ENCODE measurements around the gene SCAMP5.
A peak's percentile ranks its signal among the peaks of the same experiment; 100 is the strongest.

SCAMP5 gene

GRCh38 chr15:75037685-75038084 is 42.3 kb downstream of the SCAMP5 start:
- no peaks in the 10 kb centered on the region for H3K27me3 ChIP-seq
- TF ChIP-seq CTCF (IDR thresholded peaks at IDR 0.05): no peak

GRCh38 chr15:75038231-75038630 is 42.9 kb downstream of the SCAMP5 start:
- intact Hi-C loops (cut with DNase I; ENCODE audit: low total_unique reads): no loop called here
- TF ChIP-seq CTCF (IDR thresholded peaks at IDR 0.05): no peak
- H3K27ac ChIP-seq: no peak overlapping the region

More at GRCh38 chr15:75037685-75038084, 42.3 kb downstream of the SCAMP5 start:
- Histone ChIP-seq H3K4me1 (peaks cover 0 to 26% (median 12%) of the 10 kb centered on the region in 4 donors), H3K36me3 (no peaks in the 10 kb centered on the region), H3K9me3 (no peaks in the 10 kb centered on the region), H3K27ac (no peak overlapping the region), H3K4me3 (no peak overlapping the region)
- no peak for DNase-seq
- intact Hi-C loops (cut with DNase I; ENCODE audit: low total_unique reads): no loop called here

DNA sequence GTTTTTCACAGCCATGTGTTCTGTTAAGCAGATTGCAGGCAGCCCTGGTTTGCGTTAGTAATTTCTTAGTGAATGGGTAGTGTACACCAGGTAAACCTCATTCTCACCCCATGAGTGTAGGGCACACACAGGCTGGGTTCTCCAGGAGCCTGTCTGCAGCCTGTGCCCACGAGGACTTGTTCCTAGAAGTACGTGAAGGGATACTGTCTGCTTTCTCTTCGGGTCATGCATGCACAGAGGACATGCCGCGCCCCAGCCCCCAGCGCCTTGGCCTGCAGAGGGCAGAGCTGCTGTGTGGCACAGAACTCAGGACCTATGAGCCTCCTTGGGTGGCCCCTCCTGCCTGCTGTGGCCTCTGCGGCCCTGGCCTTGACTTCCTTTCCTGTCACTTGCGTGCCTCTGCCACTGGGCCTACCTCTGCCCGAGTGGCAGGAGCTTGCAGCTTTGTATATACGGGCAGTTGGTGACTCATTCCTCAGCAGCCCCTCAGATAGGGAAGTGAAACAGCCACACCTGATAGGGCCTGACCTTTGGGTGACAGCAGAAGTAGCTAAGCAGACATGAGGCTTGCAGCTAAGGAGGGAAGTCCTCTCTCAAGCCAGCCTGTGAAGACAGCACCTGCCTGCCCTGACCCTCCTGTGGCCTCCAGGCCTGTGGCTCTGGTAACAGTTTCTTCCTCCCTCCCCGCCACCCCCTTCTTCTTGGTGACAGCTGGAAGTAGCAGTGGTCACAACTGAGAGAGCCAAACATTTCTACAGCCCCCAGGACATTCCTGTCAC is 47.6 kb downstream of the SCAMP5 start:
- TF ChIP-seq CTCF (IDR thresholded peaks at IDR 0.05): peak; percentile 55 to 57
- H3K27me3 ChIP-seq: no peaks in the 10 kb centered on the region
- no peak overlapping the region for H3K4me3 ChIP-seq
- H3K9me3 ChIP-seq: no peaks in the 10 kb centered on the region
- intact Hi-C loops (cut with DNase I; ENCODE audit: low total_unique reads): loop anchor here (5.0 kb wide), 1 partner anchor 159 kb away; the partner anchor contains the start of gene C15orf39
- H3K36me3 ChIP-seq: no peaks in the 10 kb centered on the region
- DNase-seq: peak; percentile 76 to 90
- peaks cover 0 to 58% (median 44%) of the 10 kb centered on the region in 4 donors for H3K4me1 ChIP-seq
- H3K27ac ChIP-seq: peak overlapping the region; percentile 88 to 89

More at GRCh38 chr15:75038231-75038630, 42.9 kb downstream of the SCAMP5 start:
- Histone ChIP-seq H3K27me3 (no peaks in the 10 kb centered on the region), H3K9me3 (no peaks in the 10 kb centered on the region), H3K36me3 (no peaks in the 10 kb centered on the region), H3K4me1 (peaks cover 0 to 26% (median 13%) of the 10 kb centered on the region in 4 donors), H3K4me3 (no peak overlapping the region)
- no peak for DNase-seq

DNA sequence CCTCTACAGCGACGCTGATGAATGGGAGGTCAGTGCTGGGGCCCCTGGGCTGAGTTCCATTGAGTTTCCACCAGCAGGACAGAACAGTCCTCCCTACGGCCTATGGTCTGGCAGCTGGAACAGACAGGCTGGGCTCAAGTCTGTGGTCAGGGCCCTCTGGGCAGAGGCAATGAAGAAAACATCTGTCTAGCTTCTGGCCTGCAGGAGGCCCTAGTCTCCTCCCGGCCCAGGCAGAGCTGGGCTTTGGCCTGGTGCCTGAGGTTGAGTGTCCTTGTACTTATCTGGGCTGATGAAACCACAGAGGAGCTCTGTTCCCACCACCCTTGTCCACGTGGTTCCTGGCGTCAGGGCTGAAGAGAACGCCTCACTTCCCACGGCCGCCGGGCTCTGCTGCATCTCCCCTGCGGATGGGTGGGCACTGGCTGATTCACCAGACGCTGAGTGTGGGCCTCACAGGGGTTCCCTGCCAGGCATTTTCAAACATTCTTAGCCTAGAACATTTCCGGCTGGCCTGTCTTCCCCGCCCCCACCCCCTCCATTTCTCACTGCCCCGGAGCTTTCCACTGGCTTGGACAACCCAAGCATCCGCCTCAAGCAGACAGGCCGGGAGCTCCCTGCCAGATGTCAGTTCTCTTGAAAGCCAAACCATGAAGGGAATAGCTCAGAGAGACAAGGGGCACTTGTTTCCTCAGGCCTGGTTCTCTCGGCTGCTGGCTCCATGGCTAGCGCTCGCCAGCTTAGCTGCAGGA is 48.3 kb downstream of the SCAMP5 start:
- no peaks in the 10 kb centered on the region for H3K9me3 ChIP-seq
- peak overlapping the region; percentile 2 to 17 for H3K4me3 ChIP-seq
- intact Hi-C loops (cut with DNase I; ENCODE audit: low total_unique reads): loop anchor here (5.0 kb wide), 1 partner anchor 159 kb away; the partner anchor contains the start of gene C15orf39
- H3K36me3 ChIP-seq: peaks cover 0 to 4% (median 0%) of the 10 kb centered on the region in 3 donors
- peak overlapping the region; percentile 88 to 89 for H3K27ac ChIP-seq
- H3K27me3 ChIP-seq: no peaks in the 10 kb centered on the region
- peaks cover 0 to 65% (median 49%) of the 10 kb centered on the region in 4 donors for H3K4me1 ChIP-seq
- peak; percentile 99 for DNase-seq
- TF ChIP-seq CTCF (IDR thresholded peaks at IDR 0.05): peak; percentile 57 to 70

GRCh38 chr15:75044258-75044878 is 49.0 kb downstream of the SCAMP5 start:
- intact Hi-C loops (cut with DNase I; ENCODE audit: low total_unique reads): loop anchor here (5.0 kb wide), 1 partner anchor 158 kb away; the partner anchor contains the start of gene C15orf39
- TF ChIP-seq CTCF (IDR thresholded peaks at IDR 0.05): no peak
- no peaks in the 10 kb centered on the region for H3K27me3 ChIP-seq
- H3K27ac ChIP-seq: peak overlapping the region; percentile 88 to 89
- H3K4me3 ChIP-seq: peak overlapping the region; percentile 2 to 17
- no peaks in the 10 kb centered on the region for H3K9me3 ChIP-seq
- H3K36me3 ChIP-seq: peaks cover 0 to 4% (median 0%) of the 10 kb centered on the region in 3 donors
- peaks cover 0 to 72% (median 56%) of the 10 kb centered on the region in 4 donors for H3K4me1 ChIP-seq
- no peak for DNase-seq

Data from tibial artery (tissue), 4 donors.